KMS-11 (cell line): ENCODE results near the gene FAM13A.
A peak's percentile ranks its signal among the peaks of the same experiment; 100 is the strongest.

Experiments used
- H2AFZ ChIP-seq: fragments of 200-600 bp; sonication (generic); 2 replicates; pipeline ENCODE4 v1.6.1; 2016; ENCODE audit warnings: antibody characterized with exemption, mixed run types, low read depth
- H3K27ac ChIP-seq: fragments of 200-600 bp; sonication (generic); 2 replicates; pipeline ENCODE4 v1.6.1; 2016; ENCODE audit warnings: mild to moderate bottlenecking, mixed run types
- H3K27me3 ChIP-seq: fragments of 200-600 bp; sonication (generic); 2 replicates; pipeline ENCODE4 v1.6.1; 2017; ENCODE audit warnings: mild to moderate bottlenecking, low read depth, mixed run types, moderate library complexity; ENCODE audit not compliant: insufficient read depth
- H3K36me3 ChIP-seq: fragments of 200-600 bp; sonication (generic); 2 replicates; pipeline ENCODE4 v1.6.1; 2017; ENCODE audit warnings: mild to moderate bottlenecking, mixed run types; ENCODE audit not compliant: insufficient read depth
- H3K4me1 ChIP-seq: fragments of 200-600 bp; sonication (generic); 2 replicates; pipeline ENCODE4 v1.6.1; 2016; ENCODE audit warnings: mild to moderate bottlenecking, low read depth, mixed run types; ENCODE audit not compliant: poor library complexity, severe bottlenecking
- H3K4me2 ChIP-seq: fragments of 200-600 bp; sonication (generic); 2 replicates; pipeline ENCODE4 v1.7.0; 2016; ENCODE audit warnings: mild to moderate bottlenecking, mixed run types
- H3K4me3 ChIP-seq: fragments of 200-600 bp; sonication (generic); IDR thresholded peaks from 2 replicates; pipeline ENCODE4 v1.6.1; 2017; ENCODE audit warnings: low read depth, low read length, mixed read lengths; ENCODE audit not compliant: insufficient read depth
- H3K79me2 ChIP-seq: fragments of 200-600 bp; sonication (generic); 2 replicates; pipeline ENCODE4 v1.6.1; 2016; ENCODE audit warnings: low read depth, mixed run types; ENCODE audit not compliant: insufficient read depth
- H3K9ac ChIP-seq: fragments of 200-600 bp; sonication (generic); 2 replicates; pipeline ENCODE4 v1.6.1; 2016; ENCODE audit warnings: mild to moderate bottlenecking, mixed run types
- H4K20me1 ChIP-seq: fragments of 200-600 bp; sonication (generic); 2 replicates; pipeline ENCODE4 v1.6.1; 2016; ENCODE audit warnings: mild to moderate bottlenecking, mixed run types; ENCODE audit not compliant: insufficient read depth
- CTCF ChIP-seq: fragments of 200-600 bp; sonication (generic); conservative IDR thresholded peaks from 2 replicates; pipeline ENCODE4 v1.6.1; 2017; ENCODE audit warnings: low read depth, mild to moderate bottlenecking, antibody characterized with exemption, low read length, moderate library complexity, mixed read lengths

The FAM13A gene

GRCh38 chr4:88791274-88791673 lies 265.7 kb downstream of the FAM13A start:
- no peak overlapping the region for H3K9ac ChIP-seq
- H3K27ac ChIP-seq: no peak overlapping the region
- H3K79me2 ChIP-seq: no peaks in the 10 kb centered on the region
- no peaks in the 10 kb centered on the region for H3K27me3 ChIP-seq
- H4K20me1 ChIP-seq: no peaks in the 10 kb centered on the region
- H3K36me3 ChIP-seq: no peaks in the 10 kb centered on the region
- peaks cover 44% of the 10 kb centered on the region for H3K4me1 ChIP-seq
- peak overlapping the region; percentile 17; the same call in 1 of the 2 replicates for H3K4me2 ChIP-seq
- no peak overlapping the region for H2AFZ ChIP-seq
- TF ChIP-seq CTCF: no peak
- no peak overlapping the region for H3K4me3 ChIP-seq

GRCh38 chr4:88788895-88789294 lies 268.1 kb downstream of the FAM13A start:
- H3K36me3 ChIP-seq: no peaks in the 10 kb centered on the region
- H3K9ac ChIP-seq: no peak overlapping the region
- no peak overlapping the region for H2AFZ ChIP-seq
- H3K4me3 ChIP-seq: no peak overlapping the region
- no peaks in the 10 kb centered on the region for H3K27me3 ChIP-seq
- no peak for TF ChIP-seq CTCF
- H3K4me2 ChIP-seq: no peak overlapping the region
- no peaks in the 10 kb centered on the region for H3K79me2 ChIP-seq
- no peaks in the 10 kb centered on the region for H4K20me1 ChIP-seq
- no peak overlapping the region for H3K27ac ChIP-seq
- H3K4me1 ChIP-seq: peaks cover 32% of the 10 kb centered on the region

GRCh38 chr4:88788424-88788823 lies 268.6 kb downstream of the FAM13A start:
- no peaks in the 10 kb centered on the region for H3K27me3 ChIP-seq
- no peaks in the 10 kb centered on the region for H3K36me3 ChIP-seq
- H3K79me2 ChIP-seq: no peaks in the 10 kb centered on the region
- H3K4me2 ChIP-seq: no peak overlapping the region
- no peak overlapping the region for H3K4me3 ChIP-seq
- no peak overlapping the region for H2AFZ ChIP-seq
- H3K9ac ChIP-seq: no peak overlapping the region
- H4K20me1 ChIP-seq: no peaks in the 10 kb centered on the region
- TF ChIP-seq CTCF: no peak
- no peak overlapping the region for H3K27ac ChIP-seq
- peaks cover 28% of the 10 kb centered on the region for H3K4me1 ChIP-seq

GRCh38 chr4:88786011-88786410 lies 271.0 kb downstream of the FAM13A start:
- TF ChIP-seq CTCF: no peak
- H3K9ac ChIP-seq: no peak overlapping the region
- no peak overlapping the region for H2AFZ ChIP-seq
- H3K27me3 ChIP-seq: no peaks in the 10 kb centered on the region
- no peaks in the 10 kb centered on the region for H3K79me2 ChIP-seq
- no peak overlapping the region for H3K4me3 ChIP-seq
- H3K4me1 ChIP-seq: peaks cover 3% of the 10 kb centered on the region
- H3K36me3 ChIP-seq: no peaks in the 10 kb centered on the region
- no peak overlapping the region for H3K4me2 ChIP-seq
- no peak overlapping the region for H3K27ac ChIP-seq
- H4K20me1 ChIP-seq: no peaks in the 10 kb centered on the region
